ENCODE results near the gene NHEJ1. TPM values are rescaled to one million over a fixed set of nuclear protein-coding genes. Genes with fewer than 3 reads are reported as not detected.

NHEJ1 gene
- total and polyA plus RNA-seq, 2 donors (not counting 3 experiments of a cell fraction or from before 2014, with no cell fraction given): 12.8 to 12.9 TPM

DNA sequence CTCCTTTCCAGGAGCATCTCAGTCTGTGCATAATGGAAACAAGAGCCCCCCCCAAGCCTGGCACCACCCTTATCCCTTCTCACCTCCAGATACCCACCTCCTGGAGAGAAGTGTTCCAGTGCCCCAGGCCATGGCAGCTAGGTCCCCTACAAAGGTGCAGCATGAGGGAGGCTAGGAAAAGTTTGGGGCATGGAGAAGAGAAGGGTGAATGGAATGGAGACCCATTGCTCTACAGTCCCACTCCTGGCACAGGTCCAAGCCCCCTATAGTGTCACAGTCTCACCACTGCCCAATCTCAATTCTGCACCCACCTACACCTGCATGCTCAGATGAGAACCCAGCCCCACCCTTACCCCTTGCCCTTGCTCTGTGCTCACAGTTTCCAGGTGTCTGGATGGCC is 8.3 kb upstream of the NHEJ1 start:
- no TSS peak for BruUV-seq (replicated peaks)
- Histone ChIP-seq H2AFZ (ENCODE audit: low read depth, low read length) (no peak overlapping the region), H3K79me2 (ENCODE audit: control insufficient read depth, insufficient read depth, low read length) (no peaks in the 10 kb centered on the region), H3K4me3 (replicated peaks in 1 of 3; ENCODE audit: insufficient read depth in 1 of 3, low read depth in 1 of 3, low read length in 3 of 3) (no peak overlapping the region), H3K27me3 (ENCODE audit: control insufficient read depth in 2 of 2, insufficient read depth in 2 of 2, low read length in 2 of 2) (no peaks in the 10 kb centered on the region), H3K9me3 (replicated peaks; ENCODE audit: control insufficient read depth, insufficient read depth, low read length) (no peaks in the 10 kb centered on the region), H3K9me1 (replicated peaks; ENCODE audit: control insufficient read depth, extremely low read depth, insufficient read depth, low read length) (no peaks in the 10 kb centered on the region), H4K20me1 (replicated peaks; ENCODE audit: control insufficient read depth, extremely low read depth, insufficient read depth, low read length) (peaks cover 3% of the 10 kb centered on the region), H3K27ac (ENCODE audit: insufficient read depth, low read depth, low read length) (no peak overlapping the region), H3K4me1 (ENCODE audit: control insufficient read depth, extremely low read depth, insufficient read depth, low read length) (no peaks in the 10 kb centered on the region), H3K36me3 (ENCODE audit: control insufficient read depth in 2 of 2, extremely low read depth in 1 of 2, insufficient read depth in 2 of 2, low read length in 2 of 2) (peaks cover 0 to 13% of the 10 kb centered on the region in 2 experiments), H3K9ac (replicated peaks; ENCODE audit: extremely low read depth, insufficient read depth, low read length) (no peak overlapping the region), H3K4me2 (ENCODE audit: insufficient read depth, low read length) (no peak overlapping the region)
- DNase-seq (ENCODE audit: low read depth, low spot score) (no peak), FAIRE-seq (no peak)
- intact Hi-C loops (cut with micrococcal nuclease): no loop called here
- TF ChIP-seq POLR2A (IDR thresholded peaks at IDR 0.05; ENCODE audit: low read depth, low read length): no peak
- TF ChIP-seq MYC (IDR thresholded peaks at IDR 0.05; ENCODE audit: low read depth, low read length): no peak
- TF ChIP-seq JUN (IDR thresholded peaks at IDR 0.05; ENCODE audit: borderline replicate concordance, insufficient read depth, insufficient read length, low read depth): no peak
- CTCF ChIA-PET: interaction anchor here (5.2 kb wide), 1 partner anchor 126 kb away, joined by 32 read pairs; no protein-coding TSS in a partner anchor
- dilution Hi-C loops (cut with MboI; ENCODE audit: extremely low pct_ligation_motif_present, low sequenced_read_pairs): no loop called here
- POLR2A ChIA-PET: no interaction called here

- H4K20me1 ChIP-seq (replicated peaks; ENCODE audit: control insufficient read depth, extremely low read depth, insufficient read depth, low read length): peaks cover 3% of the 10 kb centered on the region
- intact Hi-C loops (cut with micrococcal nuclease): no loop called here
- H3K79me2 ChIP-seq (ENCODE audit: control insufficient read depth, insufficient read depth, low read length): no peaks in the 10 kb centered on the region
- ChIA-PET CTCF (no interaction called here), POLR2A (no interaction called here)
- FAIRE-seq: no peak
- H2AFZ ChIP-seq (ENCODE audit: low read depth, low read length): no peak overlapping the region
- dilution Hi-C loops (cut with MboI; ENCODE audit: extremely low pct_ligation_motif_present, low sequenced_read_pairs): no loop called here
- H3K4me2 ChIP-seq (ENCODE audit: insufficient read depth, low read length): no peak overlapping the region
- no peaks in the 10 kb centered on the region for H3K4me1 ChIP-seq (ENCODE audit: control insufficient read depth, extremely low read depth, insufficient read depth, low read length)
- no peak for DNase-seq (ENCODE audit: low read depth, low spot score)
- H3K9ac ChIP-seq (replicated peaks; ENCODE audit: extremely low read depth, insufficient read depth, low read length): no peak overlapping the region
- H3K27me3 ChIP-seq (ENCODE audit: control insufficient read depth in 2 of 2, insufficient read depth in 2 of 2, low read length in 2 of 2): no peaks in the 10 kb centered on the region
- H3K9me1 ChIP-seq (replicated peaks; ENCODE audit: control insufficient read depth, extremely low read depth, insufficient read depth, low read length): no peaks in the 10 kb centered on the region
- no peaks in the 10 kb centered on the region for H3K9me3 ChIP-seq (replicated peaks; ENCODE audit: control insufficient read depth, insufficient read depth, low read length)
- BruUV-seq (replicated peaks): no TSS peak
- peaks cover 0 to 11% of the 10 kb centered on the region in 2 experiments for H3K36me3 ChIP-seq (ENCODE audit: control insufficient read depth in 2 of 2, extremely low read depth in 1 of 2, insufficient read depth in 2 of 2, low read length in 2 of 2)
- TF ChIP-seq GATA2 (IDR thresholded peaks at IDR 0.05; ENCODE audit: insufficient read depth, insufficient read length, low read depth, low read length) (no peak), POLR2A (IDR thresholded peaks at IDR 0.05; ENCODE audit: low read depth, low read length) (no peak), POLR2AphosphoS5 (IDR thresholded peaks at IDR 0.05; ENCODE audit: insufficient read depth, low read depth, low read length) (no peak), MYC (IDR thresholded peaks at IDR 0.05; ENCODE audit: low read depth, low read length) (no peak), EZH2 (IDR thresholded peaks at IDR 0.05; ENCODE audit: borderline replicate concordance, low read depth, low read length, severe bottlenecking) (no peak), FOS (IDR thresholded peaks at IDR 0.05; ENCODE audit: borderline replicate concordance, insufficient read depth, low read length) (no peak)
- TF ChIP-seq, protein P1, sequence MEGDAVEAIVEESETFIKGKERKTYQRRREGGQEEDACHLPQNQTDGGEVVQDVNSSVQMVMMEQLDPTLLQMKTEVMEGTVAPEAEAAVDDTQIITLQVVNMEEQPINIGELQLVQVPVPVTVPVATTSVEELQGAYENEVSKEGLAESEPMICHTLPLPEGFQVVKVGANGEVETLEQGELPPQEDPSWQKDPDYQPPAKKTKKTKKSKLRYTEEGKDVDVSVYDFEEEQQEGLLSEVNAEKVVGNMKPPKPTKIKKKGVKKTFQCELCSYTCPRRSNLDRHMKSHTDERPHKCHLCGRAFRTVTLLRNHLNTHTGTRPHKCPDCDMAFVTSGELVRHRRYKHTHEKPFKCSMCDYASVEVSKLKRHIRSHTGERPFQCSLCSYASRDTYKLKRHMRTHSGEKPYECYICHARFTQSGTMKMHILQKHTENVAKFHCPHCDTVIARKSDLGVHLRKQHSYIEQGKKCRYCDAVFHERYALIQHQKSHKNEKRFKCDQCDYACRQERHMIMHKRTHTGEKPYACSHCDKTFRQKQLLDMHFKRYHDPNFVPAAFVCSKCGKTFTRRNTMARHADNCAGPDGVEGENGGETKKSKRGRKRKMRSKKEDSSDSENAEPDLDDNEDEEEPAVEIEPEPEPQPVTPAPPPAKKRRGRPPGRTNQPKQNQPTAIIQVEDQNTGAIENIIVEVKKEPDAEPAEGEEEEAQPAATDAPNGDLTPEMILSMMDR (IDR thresholded peaks at IDR 0.05; ENCODE audit: extremely low read depth in 1 of 2, insufficient read depth in 1 of 2, low read depth in 1 of 2, low read length in 2 of 2): no peak
- TF ChIP-seq, protein P2, sequence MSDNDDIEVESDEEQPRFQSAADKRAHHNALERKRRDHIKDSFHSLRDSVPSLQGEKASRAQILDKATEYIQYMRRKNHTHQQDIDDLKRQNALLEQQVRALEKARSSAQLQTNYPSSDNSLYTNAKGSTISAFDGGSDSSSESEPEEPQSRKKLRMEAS (IDR thresholded peaks at IDR 0.05; ENCODE audit: insufficient read depth, insufficient read length): no peak
- H3K4me3 ChIP-seq (replicated peaks in 1 of 3; ENCODE audit: insufficient read depth in 1 of 3, low read depth in 1 of 3, low read length in 3 of 3): no peak overlapping the region
- no peak overlapping the region for H3K27ac ChIP-seq (ENCODE audit: insufficient read depth, low read depth, low read length)
Measured at GRCh38 chr2:219168526-219168925, 7.9 kb upstream of the NHEJ1 start.
